Measurements from ENCODE around the gene ZFPM1. TPM values are rescaled to one million over a fixed set of nuclear protein-coding genes. Genes with fewer than 3 reads are reported as not detected.

Gene ZFPM1
- polyA plus RNA-seq, 1 experiment: 0.20 TPM

- H3K9me3 ChIP-seq (ENCODE audit: control insufficient read depth, insufficient read depth, low read length): no peaks in the 10 kb centered on the region; the same call in 1 of the 2 replicates
- no peak for DNase-seq (ENCODE audit: low read depth, low spot score)
- ChIA-PET POLR2A (no interaction called here), CTCF (no interaction called here)
- no peaks in the 10 kb centered on the region for H3K27me3 ChIP-seq (ENCODE audit: control insufficient read depth, insufficient read depth, low read length)
- TF ChIP-seq, protein P1, sequence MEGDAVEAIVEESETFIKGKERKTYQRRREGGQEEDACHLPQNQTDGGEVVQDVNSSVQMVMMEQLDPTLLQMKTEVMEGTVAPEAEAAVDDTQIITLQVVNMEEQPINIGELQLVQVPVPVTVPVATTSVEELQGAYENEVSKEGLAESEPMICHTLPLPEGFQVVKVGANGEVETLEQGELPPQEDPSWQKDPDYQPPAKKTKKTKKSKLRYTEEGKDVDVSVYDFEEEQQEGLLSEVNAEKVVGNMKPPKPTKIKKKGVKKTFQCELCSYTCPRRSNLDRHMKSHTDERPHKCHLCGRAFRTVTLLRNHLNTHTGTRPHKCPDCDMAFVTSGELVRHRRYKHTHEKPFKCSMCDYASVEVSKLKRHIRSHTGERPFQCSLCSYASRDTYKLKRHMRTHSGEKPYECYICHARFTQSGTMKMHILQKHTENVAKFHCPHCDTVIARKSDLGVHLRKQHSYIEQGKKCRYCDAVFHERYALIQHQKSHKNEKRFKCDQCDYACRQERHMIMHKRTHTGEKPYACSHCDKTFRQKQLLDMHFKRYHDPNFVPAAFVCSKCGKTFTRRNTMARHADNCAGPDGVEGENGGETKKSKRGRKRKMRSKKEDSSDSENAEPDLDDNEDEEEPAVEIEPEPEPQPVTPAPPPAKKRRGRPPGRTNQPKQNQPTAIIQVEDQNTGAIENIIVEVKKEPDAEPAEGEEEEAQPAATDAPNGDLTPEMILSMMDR (IDR thresholded peaks at IDR 0.05; ENCODE audit: low read depth, low read length): no peak
- H3K4me3 ChIP-seq (ENCODE audit: low read depth, low read length): no peak overlapping the region
- H3K27ac ChIP-seq (ENCODE audit: low read depth, low read length): no peak overlapping the region
These were observed 56.0 kb downstream of the ZFPM1 start for GRCh38 chr16:88508868-88509748.

- Histone ChIP-seq H3K27me3 (ENCODE audit: control insufficient read depth, insufficient read depth, low read length) (no peaks in the 10 kb centered on the region), H3K4me3 (ENCODE audit: low read depth, low read length) (no peak overlapping the region), H3K9me3 (ENCODE audit: control insufficient read depth, insufficient read depth, low read length) (no peaks in the 10 kb centered on the region; the same call in 1 of the 2 replicates), H3K27ac (ENCODE audit: low read depth, low read length) (no peak overlapping the region)
- ChIA-PET POLR2A (no interaction called here), CTCF (no interaction called here)
- TF ChIP-seq, protein P1 (IDR thresholded peaks at IDR 0.05; ENCODE audit: low read depth, low read length): no peak
- no peak for DNase-seq (ENCODE audit: low read depth, low spot score)
These were observed 56.6 kb downstream of the ZFPM1 start for GRCh38 chr16:88509749-88510069.

- POLR2A ChIA-PET: no interaction called here
- DNase-seq (ENCODE audit: low read depth, low spot score): no peak
- Histone ChIP-seq H3K27me3 (ENCODE audit: control insufficient read depth, insufficient read depth, low read length) (no peaks in the 10 kb centered on the region), H3K27ac (ENCODE audit: low read depth, low read length) (no peak overlapping the region), H3K9me3 (ENCODE audit: control insufficient read depth, insufficient read depth, low read length) (no peaks in the 10 kb centered on the region; the same call in 1 of the 2 replicates), H3K4me3 (ENCODE audit: low read depth, low read length) (no peak overlapping the region)
- TF ChIP-seq, protein P1 (IDR thresholded peaks at IDR 0.05; ENCODE audit: low read depth, low read length): no peak
- CTCF ChIA-PET: no interaction called here
These were observed 57.3 kb downstream of the ZFPM1 start for GRCh38 chr16:88510091-88510994.

GRCh38 chr16:88511060-88511459 lies 58.0 kb downstream of the ZFPM1 start:
- H3K27me3 ChIP-seq (ENCODE audit: control insufficient read depth, insufficient read depth, low read length): no peaks in the 10 kb centered on the region
- no peak for DNase-seq (ENCODE audit: low read depth, low spot score)
- POLR2A ChIA-PET: no interaction called here
- TF ChIP-seq, protein P1 (IDR thresholded peaks at IDR 0.05; ENCODE audit: low read depth, low read length): no peak
- H3K4me3 ChIP-seq (ENCODE audit: low read depth, low read length): no peak overlapping the region
- CTCF ChIA-PET: no interaction called here
- H3K9me3 ChIP-seq (ENCODE audit: control insufficient read depth, insufficient read depth, low read length): no peaks in the 10 kb centered on the region; the same call in 1 of the 2 replicates
- H3K27ac ChIP-seq (ENCODE audit: low read depth, low read length): no peak overlapping the region

GRCh38 chr16:88511906-88512305 lies 58.8 kb downstream of the ZFPM1 start:
- POLR2A ChIA-PET: no interaction called here
- TF ChIP-seq, protein P1 (IDR thresholded peaks at IDR 0.05; ENCODE audit: low read depth, low read length): no peak
- Histone ChIP-seq H3K27ac (ENCODE audit: low read depth, low read length) (no peak overlapping the region), H3K9me3 (ENCODE audit: control insufficient read depth, insufficient read depth, low read length) (no peaks in the 10 kb centered on the region; the same call in 1 of the 2 replicates), H3K27me3 (ENCODE audit: control insufficient read depth, insufficient read depth, low read length) (no peaks in the 10 kb centered on the region), H3K4me3 (ENCODE audit: low read depth, low read length) (no peak overlapping the region)
- CTCF ChIA-PET: no interaction called here
- DNase-seq (ENCODE audit: low read depth, low spot score): no peak

Data from AG04450 (cell line).